Glomerular endothelial cell (primary cell): ENCODE results near the gene PTGER1. TPM values are rescaled to one million over a fixed set of nuclear protein-coding genes. Genes with fewer than 3 reads are reported as not detected.
"Not testable (repeated sequence)": the region's sequence is repeated elsewhere in the genome, so short reads cannot be mapped to it uniquely, and the experiment has no call there.

Experiments used
- DNase-seq: peaks from one replicate; pipeline ENCODE4 v3.0.0-alpha.2; 2011; ENCODE audit warnings: low read depth, low spot score; ENCODE audit errors: extremely low read depth
- total RNA-seq: library from RNA; depleted of rRNA; stranded (reverse); fragments of >200 nt; gene quantifications from 2 replicates; pipeline ENCODE4 v1.2.3, GENCODE V29; 2015

The PTGER1 gene
- total RNA-seq = 0.15 and 0.64 TPM in 2 replicates

DNA sequence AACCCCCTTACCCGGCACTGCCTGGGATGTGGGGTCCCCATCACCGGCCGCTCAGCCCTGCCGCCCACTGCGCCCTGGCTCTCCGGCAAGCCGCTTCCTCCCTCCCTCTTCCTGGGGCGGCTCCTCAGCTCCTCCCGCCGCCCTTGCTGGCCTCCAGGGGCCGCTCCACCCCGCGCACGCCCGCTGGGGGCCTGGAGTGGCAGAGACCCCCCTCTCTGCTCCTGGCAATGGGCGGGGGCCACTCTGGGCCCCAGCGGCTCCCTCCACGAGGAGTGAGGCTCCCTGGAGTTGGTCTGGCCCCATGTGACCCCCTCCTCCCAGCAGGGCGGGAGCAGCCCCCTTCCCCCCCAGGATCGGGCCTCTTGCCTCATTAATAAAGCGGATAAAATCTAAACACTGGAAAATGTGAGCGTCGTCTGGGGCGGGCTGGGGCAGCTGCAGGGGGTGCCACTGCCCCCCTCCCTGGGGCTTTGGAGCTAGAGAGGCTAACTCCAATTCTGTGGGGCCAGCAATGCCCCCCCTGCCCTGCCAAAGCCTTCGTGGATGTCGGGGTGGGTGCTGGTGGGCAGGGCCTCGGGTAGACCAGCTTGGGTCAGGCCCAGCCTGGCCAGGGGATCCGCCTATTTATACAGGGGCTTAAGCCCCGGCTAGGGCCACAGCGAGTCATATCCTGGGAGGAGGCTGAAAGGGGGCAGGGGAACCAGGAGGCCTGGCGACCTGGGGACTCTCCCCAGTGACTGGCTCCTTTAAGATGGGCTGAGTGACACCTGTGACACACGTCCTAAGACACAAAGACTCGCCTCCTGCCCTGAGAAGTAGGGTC lies at the start of gene PTGER1:
Gene PTGER1, minus strand, starts transcription at position 104 of the 823 bp plus-strand sequence. CDS start 1,034 bp downstream, outside the sequence.
- DNase-seq = no peak

DNA sequence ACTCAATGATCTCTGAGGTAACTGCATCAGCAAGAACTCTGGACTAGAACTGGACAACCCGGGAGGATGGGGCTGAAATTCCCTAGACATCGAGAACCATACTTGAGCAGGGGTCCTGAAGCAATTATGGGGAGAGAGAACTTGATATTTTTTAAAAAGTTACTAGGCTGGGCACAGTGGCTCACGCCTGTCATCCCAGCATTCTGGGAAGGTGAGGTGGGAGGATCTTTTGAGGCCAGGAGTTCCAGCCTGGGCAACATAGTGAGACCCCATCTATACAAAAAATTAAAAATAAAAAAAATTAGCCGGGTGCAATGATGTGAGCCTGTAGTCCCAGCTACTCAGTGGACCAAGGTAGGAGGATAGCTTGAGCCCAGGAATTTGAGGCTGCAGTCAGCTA lies 45.4 kb upstream of the PTGER1 start:
- DNase-seq = no peak

DNA sequence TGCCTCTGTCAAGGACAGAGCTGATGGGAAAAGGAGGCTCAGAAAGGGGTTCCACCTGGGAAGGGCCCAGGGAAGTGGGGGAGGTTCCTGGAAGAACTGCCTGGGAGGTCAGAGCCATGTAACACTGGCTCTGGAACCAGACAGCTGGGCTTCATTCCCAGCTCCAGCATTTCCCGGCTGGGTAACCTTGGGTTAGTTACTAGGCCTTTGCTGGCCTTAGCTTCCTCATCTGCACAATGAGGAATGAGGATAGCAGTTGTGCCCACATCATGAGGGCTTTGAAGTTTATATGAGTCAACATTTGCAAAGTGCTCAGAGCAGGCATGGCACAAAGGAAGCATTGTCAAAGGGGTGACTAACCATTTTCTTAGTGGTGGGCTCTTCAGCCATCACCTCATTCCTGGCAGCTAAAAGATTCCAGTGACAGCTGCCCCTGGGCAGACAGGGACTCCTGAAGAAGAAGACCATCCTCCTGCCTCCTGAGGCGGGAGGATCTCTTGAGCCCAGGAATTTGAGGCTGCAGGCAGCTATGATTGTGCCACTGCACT lies 44.8 kb upstream of the PTGER1 start:
- DNase-seq = peak; percentile 60

- no peak for DNase-seq
These were observed 44.2 kb upstream of the PTGER1 start for GRCh38 chr19:14519245-14519859.

DNA sequence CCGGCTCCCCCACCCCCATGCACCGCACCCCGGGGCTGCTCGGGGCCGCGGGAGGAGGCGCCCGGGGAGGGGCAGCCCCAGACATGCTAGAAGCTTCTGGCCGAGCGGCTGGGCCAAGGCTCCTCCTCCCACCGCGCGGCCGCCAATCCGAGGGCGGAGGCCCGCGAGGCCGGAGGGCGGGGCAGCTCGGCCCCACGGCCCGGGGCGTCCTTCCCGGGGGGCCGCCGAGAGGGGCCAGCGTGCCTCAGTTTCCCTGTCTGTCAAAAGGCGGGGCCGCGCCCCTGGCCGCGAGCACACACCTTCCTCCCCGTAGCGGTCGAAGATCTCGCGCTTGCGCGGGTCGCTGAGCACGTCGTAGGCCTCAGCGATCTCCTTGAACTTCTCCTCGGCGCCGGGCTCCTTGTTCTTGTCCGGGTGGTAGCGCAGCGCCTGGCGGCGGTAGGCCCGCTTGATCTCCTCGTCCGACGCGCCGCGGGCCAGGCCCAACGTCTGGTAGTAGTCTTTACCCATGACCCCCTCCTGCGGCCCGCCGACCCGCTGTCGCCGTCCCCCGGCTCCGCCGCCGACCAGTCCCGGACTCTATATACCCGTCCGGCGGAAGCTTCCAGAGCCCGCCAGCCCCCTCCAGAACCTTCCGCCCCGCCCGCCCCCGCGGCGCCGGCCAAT lies 42.8 kb upstream of the PTGER1 start, which contains the start of gene DNAJB1:
Gene DNAJB1, minus strand, starts transcription at position 558 of the 666 bp plus-strand sequence. Its CDS starts 48 bp downstream, at position 510.
- no peak for DNase-seq

- no peak for DNase-seq
These were observed 42.3 kb upstream of the PTGER1 start for GRCh38 chr19:14517446-14517839.

- DNase-seq = no peak
These were observed 41.7 kb upstream of the PTGER1 start for GRCh38 chr19:14516746-14517438.

- no peak for DNase-seq
These were observed 40.9 kb upstream of the PTGER1 start for GRCh38 chr19:14516048-14516534.

- no peak for DNase-seq
These were observed 40.4 kb upstream of the PTGER1 start for GRCh38 chr19:14515501-14516047.

DNA sequence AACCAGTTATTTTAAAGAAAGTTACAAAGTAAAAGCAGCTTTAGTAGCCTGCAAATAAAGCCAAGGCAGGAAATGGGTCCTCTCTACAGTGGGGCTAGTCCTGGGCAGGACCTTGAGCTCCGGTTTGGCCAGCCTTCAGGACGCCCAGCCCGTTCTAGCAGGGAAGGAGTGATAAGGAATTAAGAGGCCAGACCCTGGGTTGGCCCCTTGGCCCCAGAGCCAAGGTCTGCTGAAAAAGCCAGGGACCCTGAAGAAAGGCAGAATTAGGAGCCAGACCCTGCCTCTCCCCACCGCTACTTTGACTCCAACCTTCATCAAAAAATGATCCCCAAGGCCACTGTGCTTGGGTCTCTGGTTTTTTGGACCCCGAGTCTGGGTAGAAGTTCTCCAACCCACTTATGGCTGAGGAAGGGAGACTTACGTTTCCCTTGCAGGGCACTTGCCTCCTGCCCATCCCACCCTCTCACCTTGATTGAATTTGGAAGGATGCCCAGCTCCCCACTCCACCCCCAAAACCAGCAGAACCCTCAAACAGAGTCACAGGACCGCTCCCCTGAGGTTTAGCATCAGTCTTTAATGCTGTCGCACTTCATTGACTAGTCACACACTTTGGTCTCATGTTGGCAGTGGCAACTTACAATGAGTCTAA lies 39.2 kb upstream of the PTGER1 start:
- no peak for DNase-seq

DNA sequence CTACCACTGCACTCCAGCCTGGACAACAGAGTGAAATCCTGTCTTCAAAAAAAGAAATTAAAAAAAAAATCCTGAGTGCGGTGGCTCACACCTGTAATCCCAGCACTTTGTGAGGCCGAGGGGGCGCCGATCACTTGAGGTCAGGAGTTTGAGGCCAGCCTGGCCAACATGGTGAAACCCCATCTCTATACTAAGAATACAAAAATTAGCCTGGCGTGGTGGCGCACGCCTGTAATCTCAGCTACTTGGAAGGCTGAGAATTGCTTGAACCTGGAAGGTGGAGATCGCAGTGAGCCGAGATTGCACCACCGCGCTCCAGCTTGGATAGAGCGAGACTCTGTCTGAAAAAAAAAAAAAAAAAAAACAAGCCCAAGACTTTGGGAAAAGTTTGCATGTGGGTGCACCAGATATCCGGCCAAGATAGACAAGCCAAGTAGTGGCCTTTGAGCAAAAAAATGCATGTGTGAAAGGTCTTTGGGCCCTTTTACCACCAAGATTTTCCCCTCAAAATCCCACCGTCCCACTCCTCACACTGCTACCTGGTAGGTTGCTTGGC lies 37.3 kb upstream of the PTGER1 start:
- DNase-seq = no peak

DNA sequence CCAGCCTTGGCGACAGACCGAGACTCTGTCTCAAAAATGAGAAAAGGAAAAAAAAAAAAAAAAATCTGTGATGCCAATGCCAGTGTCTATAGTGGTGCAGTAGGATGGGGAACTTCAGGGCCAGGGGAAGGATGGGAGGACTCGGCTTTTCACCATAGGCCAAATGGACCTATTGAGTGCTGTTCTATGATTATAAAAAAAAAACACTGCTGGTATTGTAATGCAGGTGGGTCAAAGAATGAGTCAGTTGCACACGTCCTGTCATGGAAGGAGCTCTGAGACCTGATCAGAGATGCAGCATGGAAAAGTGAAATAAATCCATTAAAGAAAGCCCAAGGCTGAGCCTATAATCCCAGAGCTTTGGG lies 36.1 kb upstream of the PTGER1 start:
- DNase-seq = no peak

DNA sequence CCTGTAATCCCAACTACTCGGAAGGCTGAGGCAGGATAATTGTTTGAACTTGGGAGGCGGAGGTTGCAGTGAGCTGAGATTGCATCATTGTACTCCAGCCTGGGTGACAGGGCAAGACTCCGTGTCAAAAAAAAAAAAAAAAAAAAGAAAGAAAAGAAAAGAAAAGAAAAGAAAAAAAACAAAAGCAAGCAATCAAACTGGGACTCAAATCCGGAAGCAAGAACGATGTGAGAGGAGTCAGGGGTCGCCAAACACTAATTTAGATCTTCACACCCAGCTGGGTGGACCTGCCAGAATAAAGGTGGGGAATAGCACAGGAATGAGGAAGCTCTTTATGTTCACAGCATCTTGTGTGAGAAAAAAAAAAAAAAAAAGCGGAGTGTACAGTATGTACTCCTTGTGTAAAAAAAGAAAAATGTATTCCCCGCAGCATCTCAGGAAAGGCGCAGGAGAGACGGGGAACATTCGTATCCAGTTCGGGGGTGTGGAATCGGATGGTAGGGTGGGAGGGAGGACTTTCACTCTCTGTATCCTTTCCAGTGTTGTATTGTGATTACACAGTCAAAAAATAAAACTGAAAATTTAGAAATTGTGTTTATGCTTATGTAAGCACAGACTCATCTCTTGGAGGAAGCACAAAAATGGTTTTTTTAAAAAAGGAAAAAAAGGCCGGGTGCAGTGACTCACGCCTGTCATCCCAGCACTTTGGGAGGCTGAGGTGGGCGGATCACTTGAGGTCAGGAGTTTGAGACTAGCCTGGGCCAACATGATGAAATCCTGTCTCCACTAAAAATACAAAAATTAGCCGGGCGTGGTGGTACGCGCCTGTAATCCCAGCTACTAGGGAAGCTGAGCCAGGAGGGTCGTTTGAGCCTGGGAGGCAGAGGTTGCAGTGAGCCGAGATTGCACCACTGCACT lies 35.4 kb upstream of the PTGER1 start:
- no peak for DNase-seq

DNA sequence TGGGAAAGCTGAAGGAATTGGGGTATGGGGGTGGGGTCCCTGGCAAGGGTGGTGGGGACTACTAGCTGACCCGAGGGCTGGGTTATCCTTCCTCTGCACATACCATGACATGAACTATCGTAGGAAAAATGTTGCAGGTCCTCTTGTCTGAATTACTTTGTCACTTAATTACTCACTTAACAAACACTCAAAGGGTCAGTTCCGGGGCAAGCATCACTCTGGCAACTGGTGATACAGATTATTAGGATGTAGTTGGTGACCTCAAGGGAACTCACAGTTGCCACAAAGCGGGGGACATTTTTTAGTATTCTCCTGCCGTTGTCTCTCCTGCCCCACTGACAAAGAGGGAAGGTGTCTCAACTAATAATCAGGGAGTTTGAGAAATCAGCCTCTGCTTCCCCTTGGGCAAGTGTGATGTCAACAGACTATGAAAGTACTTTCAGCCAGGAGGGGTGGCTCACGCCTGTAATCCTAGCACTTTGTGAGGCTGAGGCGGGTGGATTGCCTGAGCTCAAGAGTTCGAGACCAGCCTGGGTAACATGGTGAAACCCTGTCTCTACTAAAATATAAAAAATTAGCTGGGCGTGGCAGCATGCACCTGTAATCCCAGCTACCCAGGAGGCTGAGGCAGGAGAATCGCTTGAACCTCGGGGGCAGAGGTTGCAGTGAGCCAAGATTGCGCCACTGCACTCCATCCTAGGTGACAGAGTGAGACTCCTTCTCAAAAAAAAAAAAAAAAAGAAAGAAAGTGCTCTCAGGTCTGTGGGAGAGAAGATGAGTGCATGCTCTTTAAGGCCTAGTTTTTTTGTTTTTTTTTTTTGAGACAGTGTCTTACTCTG lies 32.8 kb upstream of the PTGER1 start:
- no peak for DNase-seq

- no peak for DNase-seq
These were observed 30.5 kb upstream of the PTGER1 start for GRCh38 chr19:14505488-14506239.

DNA sequence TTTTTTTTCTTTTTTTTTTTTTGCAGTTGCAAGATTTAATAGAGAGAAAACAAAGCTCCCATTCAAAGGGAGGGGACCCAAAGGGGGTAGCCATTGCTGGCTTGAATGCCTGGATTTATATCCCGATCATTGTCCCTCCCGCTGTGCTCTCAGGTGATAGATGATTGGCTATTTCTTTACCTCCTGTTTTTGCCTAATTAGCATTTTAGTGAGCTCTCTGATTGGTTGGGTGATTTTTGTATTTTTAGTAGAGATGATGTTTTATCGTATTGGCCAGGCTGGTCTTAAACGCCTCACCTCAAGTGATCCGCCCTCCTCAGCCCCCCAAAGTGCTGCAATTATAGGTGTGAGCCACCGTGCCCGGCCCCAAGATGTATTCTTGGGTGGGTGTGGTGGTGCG lies 29.4 kb upstream of the PTGER1 start:
- not testable (repeated sequence) for DNase-seq

DNA sequence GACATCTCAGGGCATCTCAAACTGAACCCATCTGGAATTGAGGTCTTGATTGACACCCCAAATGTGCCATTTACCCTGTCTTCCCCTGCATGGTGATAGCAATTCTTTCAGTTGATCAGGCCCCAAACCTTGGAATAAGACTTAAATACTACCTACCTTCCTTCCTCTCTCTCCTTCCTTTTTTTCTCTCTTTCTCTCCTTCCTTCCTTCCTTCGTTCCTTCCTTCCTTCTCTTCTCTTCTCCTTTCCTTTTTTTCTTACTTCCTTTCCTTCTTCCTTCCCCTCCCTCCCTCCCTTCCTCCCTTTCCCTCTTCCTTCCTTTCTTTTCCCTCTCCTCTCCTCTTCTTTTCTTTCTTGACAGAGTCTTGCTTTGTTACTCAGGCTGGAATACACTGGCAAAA lies 28.1 kb upstream of the PTGER1 start:
- no peak for DNase-seq
